Esophagus muscularis mucosa (tissue), 4 donors: ENCODE data around the gene TERT. TPM values are rescaled to one million over a fixed set of nuclear protein-coding genes. Genes with fewer than 3 reads are reported as not detected.

ENCODE experiments used
- DNase-seq: peaks from one replicate; pipeline ENCODE4 v3.0.0-alpha.2; 2017; ENCODE audit errors: extremely low spot score
- H3K27ac ChIP-seq, 4 donors: fragments of 200-600 bp; sonication (generic); replicated peaks in 1 of 4; 1 replicate in 3 of 4; 2 replicates in 1 of 4; pipeline ENCODE4 v1.5.1; 2016 to 2019; ENCODE audit warnings: mild to moderate bottlenecking in 1 of 4
- H3K27me3 ChIP-seq, 4 donors: fragments of 200-600 bp; sonication (generic); one replicate each; pipeline versions ENCODE4 v1.5.1 to v1.6.0; 2016 to 2019
- H3K36me3 ChIP-seq, 4 donors: fragments of 200-600 bp; sonication (generic); one replicate each; pipeline ENCODE4 v1.5.1; 2016 to 2019
- H3K4me1 ChIP-seq, 4 donors: fragments of 200-600 bp; sonication (generic); one replicate each; pipeline ENCODE4 v1.5.1; 2016 to 2019
- H3K4me3 ChIP-seq, 4 donors: fragments of 200-600 bp; sonication (generic); 1 replicate in 2 of 4; 2 replicates in 2 of 4; pipeline ENCODE4 v1.5.1; 2016 to 2019; ENCODE audit warnings: mild to moderate bottlenecking in 4 of 4, moderate library complexity in 1 of 4
- H3K9me3 ChIP-seq, 4 donors: fragments of 200-600 bp; sonication (generic); 1 replicate in 3 of 4; 2 replicates in 1 of 4; pipeline ENCODE4 v1.5.1; 2016 to 2019
- EP300 ChIP-seq: sonication (generic); formaldehyde crosslinking; IDR thresholded peaks from one replicate; pipeline ENCODE4 v1.6.1; 2017; ENCODE audit warnings: antibody characterized with exemption
- POLR2A ChIP-seq: fragments of 450-650 bp; IDR thresholded peaks from one replicate; pipeline ENCODE4 v1.6.1; 2017; ENCODE audit warnings: antibody characterized with exemption, moderate library complexity, mild to moderate bottlenecking, low read depth
- POLR2AphosphoS5 ChIP-seq, 2 donors: sonication (generic); formaldehyde crosslinking; IDR thresholded peaks; one replicate each; pipeline ENCODE4 v1.6.1; 2017; ENCODE audit warnings: antibody characterized with exemption in 2 of 2
- WGBS: methylation state at CpG from one replicate; pipeline ENCODE4 v1.1.5; 2018; 5-methylcytosine and 5-hydroxymethylcytosine counted together
- intact Hi-C: fragments of 100-400 bp; cut with DNase I; formaldehyde crosslinking; loops from one replicate; pipeline ENCODE4 v1.15.1; 2023
- total RNA-seq, 4 donors: library from RNA; depleted of rRNA; stranded (reverse); fragments of >200 nt; gene quantifications; one replicate each; pipeline versions ENCODE4 v1.1.0 to v1.2.1, GENCODE V29; 2016
- TF ChIP-seq, protein P1 (sequence below), 3 experiments: fragments of 200-600 bp in 2 of 3; fragments of 450-650 bp in 1 of 3; sonication (generic) in 2 of 3; IDR thresholded peaks; one replicate each; pipeline ENCODE4 v1.5.1; 2017 to 2019; ENCODE audit warnings: antibody characterized with exemption in 3 of 3, mild to moderate bottlenecking in 2 of 3, moderate library complexity in 1 of 3

TERT gene
- total RNA-seq, 4 donors from 2014 or later, result not detected

DNA sequence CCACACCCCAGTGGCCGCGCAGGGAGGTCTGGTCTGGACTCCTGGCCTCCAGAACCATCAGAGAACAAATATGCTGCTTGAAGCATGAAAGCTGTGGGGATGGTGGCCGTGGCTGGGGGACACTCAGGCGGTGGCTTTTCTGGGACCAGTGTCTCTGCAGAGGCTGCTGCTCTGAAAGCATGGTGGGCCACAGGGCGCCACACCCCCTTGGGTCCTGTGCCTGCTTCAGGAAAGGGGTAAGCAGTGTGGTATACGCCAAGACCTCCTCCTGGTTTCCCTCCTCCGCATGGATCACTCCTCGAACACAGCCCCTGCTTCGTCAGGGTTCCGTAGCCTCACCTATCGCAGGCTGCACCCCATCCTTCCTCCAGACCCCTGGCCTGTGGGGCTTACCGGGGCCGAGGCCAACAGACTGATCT, 19.7 kb upstream of the TERT start:
- no peak for DNase-seq
- Histone ChIP-seq H3K27ac (no peak overlapping the region), H3K4me1 (peaks cover 0 to 12% (median 11%) of the 10 kb centered on the region in 4 donors), H3K4me3 (no peak overlapping the region), H3K9me3 (no peaks in the 10 kb centered on the region), H3K36me3 (peaks cover 22 to 29% (median 26%) of the 10 kb centered on the region in 4 donors), H3K27me3 (peaks cover 0 to 25% (median 0%) of the 10 kb centered on the region in 4 donors)
- TF ChIP-seq, protein P1, sequence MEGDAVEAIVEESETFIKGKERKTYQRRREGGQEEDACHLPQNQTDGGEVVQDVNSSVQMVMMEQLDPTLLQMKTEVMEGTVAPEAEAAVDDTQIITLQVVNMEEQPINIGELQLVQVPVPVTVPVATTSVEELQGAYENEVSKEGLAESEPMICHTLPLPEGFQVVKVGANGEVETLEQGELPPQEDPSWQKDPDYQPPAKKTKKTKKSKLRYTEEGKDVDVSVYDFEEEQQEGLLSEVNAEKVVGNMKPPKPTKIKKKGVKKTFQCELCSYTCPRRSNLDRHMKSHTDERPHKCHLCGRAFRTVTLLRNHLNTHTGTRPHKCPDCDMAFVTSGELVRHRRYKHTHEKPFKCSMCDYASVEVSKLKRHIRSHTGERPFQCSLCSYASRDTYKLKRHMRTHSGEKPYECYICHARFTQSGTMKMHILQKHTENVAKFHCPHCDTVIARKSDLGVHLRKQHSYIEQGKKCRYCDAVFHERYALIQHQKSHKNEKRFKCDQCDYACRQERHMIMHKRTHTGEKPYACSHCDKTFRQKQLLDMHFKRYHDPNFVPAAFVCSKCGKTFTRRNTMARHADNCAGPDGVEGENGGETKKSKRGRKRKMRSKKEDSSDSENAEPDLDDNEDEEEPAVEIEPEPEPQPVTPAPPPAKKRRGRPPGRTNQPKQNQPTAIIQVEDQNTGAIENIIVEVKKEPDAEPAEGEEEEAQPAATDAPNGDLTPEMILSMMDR (IDR thresholded peaks at IDR 0.05), result no peak
- no peak for TF ChIP-seq EP300
- TF ChIP-seq POLR2AphosphoS5 (IDR thresholded peaks at IDR 0.05), result no peak
- no peak for TF ChIP-seq POLR2A
- intact Hi-C loops, result no loop called here
- 97% methylated on average over 10 of the region's 13 CpGs for WGBS

DNA sequence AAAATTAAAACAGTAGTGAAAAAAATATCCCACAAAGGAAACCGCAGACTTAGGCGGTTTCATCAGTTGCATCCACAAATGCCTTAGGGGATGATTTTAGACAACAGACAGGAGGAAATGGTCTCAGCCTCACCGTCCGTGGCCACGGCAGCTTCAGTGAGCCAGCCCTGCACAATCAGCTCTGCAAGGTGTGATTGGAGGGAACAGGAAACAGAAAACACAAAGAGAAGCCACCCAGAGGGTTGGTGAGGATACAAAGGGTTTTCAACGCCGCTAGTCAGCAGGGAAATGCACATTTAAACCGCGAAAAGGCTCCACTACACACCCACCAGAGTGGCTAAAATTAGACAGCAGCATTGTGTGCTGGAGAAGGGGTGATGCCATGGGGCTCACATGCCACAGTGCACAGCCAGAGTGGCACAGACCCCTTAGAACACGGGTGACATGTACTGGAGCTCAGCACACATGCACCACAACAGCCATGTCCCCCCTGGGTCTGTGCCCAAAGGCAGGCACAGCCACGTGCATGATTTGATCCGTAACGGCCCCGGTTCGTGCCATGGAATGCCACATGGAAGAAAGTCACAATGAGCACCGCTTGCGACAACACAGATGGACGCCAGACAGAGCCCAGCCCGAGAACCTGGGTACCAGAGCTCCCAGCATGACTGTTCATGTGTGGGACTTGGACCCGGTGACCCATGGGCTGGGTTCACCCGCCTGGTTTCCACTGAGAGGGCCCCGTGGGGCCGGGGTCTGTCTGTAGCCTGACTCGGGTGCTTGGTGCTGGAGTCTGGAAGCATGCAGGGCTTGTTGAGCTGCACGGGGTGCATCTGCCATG, 18.3 kb upstream of the TERT start:
- Histone ChIP-seq H3K4me3 (no peak overlapping the region), H3K9me3 (no peaks in the 10 kb centered on the region), H3K36me3 (peaks cover 9 to 15% (median 13%) of the 10 kb centered on the region in 4 donors), H3K27ac (no peak overlapping the region), H3K4me1 (peaks cover 0 to 12% (median 11%) of the 10 kb centered on the region in 4 donors), H3K27me3 (peaks cover 0 to 34% (median 0%) of the 10 kb centered on the region in 4 donors)
- intact Hi-C loops, result no loop called here
- no peak for TF ChIP-seq EP300
- TF ChIP-seq, protein P1 (IDR thresholded peaks at IDR 0.05), result no peak
- no peak for TF ChIP-seq POLR2A
- TF ChIP-seq POLR2AphosphoS5 (IDR thresholded peaks at IDR 0.05), result no peak
- DNase-seq, result no peak
- WGBS, result 71% methylated on average over 16 of the region's 25 CpGs

DNA sequence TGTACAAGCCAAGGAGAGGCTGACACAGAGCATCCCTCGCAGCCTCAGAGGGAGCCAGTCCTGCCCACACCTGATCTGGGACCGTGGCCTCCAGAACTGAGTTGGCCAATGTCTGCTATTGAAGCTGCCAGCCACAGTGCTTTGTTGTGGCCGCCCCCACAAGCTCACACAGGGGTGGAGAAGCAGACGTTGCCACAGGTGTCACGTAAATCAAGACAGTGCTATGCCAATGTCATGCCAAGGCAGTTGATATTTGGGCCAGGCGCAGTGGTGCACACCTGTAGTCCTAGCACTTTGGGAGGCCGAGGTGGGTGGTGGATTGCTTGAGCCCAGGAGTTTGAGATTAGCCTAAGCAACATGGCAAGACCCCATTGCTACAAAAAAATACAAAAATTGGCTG, 17.3 kb upstream of the TERT start:
- TF ChIP-seq, protein P1 (IDR thresholded peaks at IDR 0.05), result no peak
- no peak for TF ChIP-seq POLR2AphosphoS5 (IDR thresholded peaks at IDR 0.05)
- TF ChIP-seq EP300, result no peak
- TF ChIP-seq POLR2A, result no peak
- H3K9me3 ChIP-seq, result no peaks in the 10 kb centered on the region
- H3K36me3 ChIP-seq, result peaks cover 0 to 5% (median 2%) of the 10 kb centered on the region in 4 donors
- H3K27ac ChIP-seq, result no peak overlapping the region
- no peak for DNase-seq
- peaks cover 0 to 12% (median 11%) of the 10 kb centered on the region in 4 donors for H3K4me1 ChIP-seq
- intact Hi-C loops, result no loop called here
- peaks cover 0 to 34% (median 0%) of the 10 kb centered on the region in 4 donors for H3K27me3 ChIP-seq
- no peak overlapping the region for H3K4me3 ChIP-seq
- WGBS, result 92% methylated on average over 7 of the region's 7 CpGs

DNA sequence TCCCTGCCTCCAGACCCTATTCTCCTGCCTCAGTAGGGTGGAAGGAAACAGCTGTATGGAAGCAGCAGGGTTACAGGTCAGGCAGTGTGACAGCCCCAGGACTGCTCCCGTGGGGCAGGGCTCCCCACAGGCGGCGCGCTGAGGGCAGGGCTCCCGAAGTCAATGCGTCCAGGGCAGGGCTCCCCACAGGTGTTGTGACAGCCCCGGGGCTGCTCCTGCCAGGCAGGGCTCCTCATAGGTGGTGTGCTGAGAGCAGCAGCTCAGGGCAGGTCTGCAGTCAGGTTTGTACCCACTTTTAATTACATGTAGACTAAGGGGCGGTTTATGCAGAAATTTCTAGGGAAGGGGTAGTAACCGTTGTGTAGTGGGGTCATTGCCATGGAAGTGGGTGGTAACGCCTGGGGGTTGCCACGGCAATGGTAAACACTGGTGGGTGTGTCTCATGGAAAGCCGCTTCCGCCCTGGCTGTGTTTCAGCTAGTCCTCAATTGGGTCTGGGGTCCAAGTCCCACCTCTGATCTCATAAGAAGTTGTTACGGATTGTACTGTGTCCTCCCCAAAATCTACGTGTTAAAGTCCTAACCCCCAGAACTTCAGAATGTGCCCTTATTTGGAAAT, 16.7 kb upstream of the TERT start:
- TF ChIP-seq EP300, result no peak
- TF ChIP-seq, protein P1 (IDR thresholded peaks at IDR 0.05), result no peak
- no peak for TF ChIP-seq POLR2A
- no peak for TF ChIP-seq POLR2AphosphoS5 (IDR thresholded peaks at IDR 0.05)
- no peak overlapping the region for H3K27ac ChIP-seq
- intact Hi-C loops, result no loop called here
- H3K9me3 ChIP-seq, result no peaks in the 10 kb centered on the region
- no peak overlapping the region for H3K4me3 ChIP-seq
- H3K36me3 ChIP-seq, result no peaks in the 10 kb centered on the region
- H3K27me3 ChIP-seq, result peaks cover 0 to 34% (median 0%) of the 10 kb centered on the region in 4 donors
- no peak for DNase-seq
- 82% methylated on average over 9 of the region's 15 CpGs for WGBS
- peaks cover 0 to 12% (median 11%) of the 10 kb centered on the region in 4 donors for H3K4me1 ChIP-seq
